Body of pancreas (tissue), 4 donors: Measurements from ENCODE around the gene MAMDC2.

Experiments
- CTCF ChIP-seq, 7 experiments: fragments of 450-650 bp in 4 of 7; fragments of 200-600 bp in 3 of 7; sonication (generic) in 3 of 7; IDR thresholded peaks; one replicate each; pipeline ENCODE4 v1.5.1; 2016 to 2019; ENCODE audit warnings: antibody characterized with exemption in 7 of 7
- POLR2A ChIP-seq, 3 donors: fragments of 450-650 bp; IDR thresholded peaks; one replicate each; pipeline ENCODE4 v1.6.1; 2016; ENCODE audit warnings: antibody characterized with exemption in 3 of 3, mild to moderate bottlenecking in 2 of 3

DNA sequence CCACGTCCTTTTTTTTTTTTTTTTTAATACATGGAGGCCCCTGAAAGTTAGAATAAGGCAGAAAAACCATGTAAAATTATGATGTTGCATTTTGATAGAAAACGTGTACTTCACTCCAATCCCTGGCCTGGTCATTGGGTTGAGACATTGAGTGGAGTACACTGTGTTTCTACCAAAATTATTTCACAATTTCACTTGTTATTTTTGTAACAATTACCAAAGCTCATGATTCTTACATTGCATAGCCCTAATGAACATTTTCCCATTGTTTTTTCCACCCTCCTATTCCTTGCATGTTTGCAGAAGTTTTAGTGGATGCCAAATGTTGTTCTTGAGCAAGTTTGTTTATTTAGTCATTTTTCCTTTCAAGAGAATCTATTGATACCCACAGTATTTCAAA is 21.9 kb downstream of the MAMDC2 start:
- TF ChIP-seq CTCF (IDR thresholded peaks at IDR 0.05) (no peak), POLR2A (IDR thresholded peaks at IDR 0.05) (no peak)
